ENCODE data around the gene NOS1AP. TPM values are rescaled to one million over a fixed set of nuclear protein-coding genes. Genes with fewer than 3 reads are reported as not detected.

Gene NOS1AP
- total and polyA plus RNA-seq, 2 donors (not counting 3 experiments of a cell fraction or from before 2014, with no cell fraction given): 1.3 to 5.4 TPM

GRCh38 chr1:162381941-162382750 is 312.7 kb downstream of the NOS1AP start:
- Histone ChIP-seq H3K4me3 (replicated peaks in 1 of 3; ENCODE audit: insufficient read depth in 1 of 3, low read depth in 1 of 3, low read length in 3 of 3) (no peak overlapping the region), H3K79me2 (ENCODE audit: control insufficient read depth, insufficient read depth, low read length) (no peaks in the 10 kb centered on the region), H3K9ac (replicated peaks; ENCODE audit: extremely low read depth, insufficient read depth, low read length) (no peak overlapping the region), H4K20me1 (replicated peaks; ENCODE audit: control insufficient read depth, extremely low read depth, insufficient read depth, low read length) (no peaks in the 10 kb centered on the region), H3K27ac (ENCODE audit: insufficient read depth, low read depth, low read length) (no peak overlapping the region), H2AFZ (ENCODE audit: low read depth, low read length) (no peak overlapping the region), H3K9me1 (replicated peaks; ENCODE audit: control insufficient read depth, extremely low read depth, insufficient read depth, low read length) (no peaks in the 10 kb centered on the region), H3K36me3 (ENCODE audit: control insufficient read depth in 2 of 2, extremely low read depth in 1 of 2, insufficient read depth in 2 of 2, low read length in 2 of 2) (peaks cover 0 to 3% of the 10 kb centered on the region in 2 experiments), H3K9me3 (replicated peaks; ENCODE audit: control insufficient read depth, insufficient read depth, low read length) (no peaks in the 10 kb centered on the region), H3K4me2 (ENCODE audit: insufficient read depth, low read length) (no peak overlapping the region), H3K4me1 (ENCODE audit: control insufficient read depth, extremely low read depth, insufficient read depth, low read length) (no peaks in the 10 kb centered on the region), H3K27me3 (ENCODE audit: control insufficient read depth in 2 of 2, insufficient read depth in 2 of 2, low read length in 2 of 2) (no peaks in the 10 kb centered on the region)
- dilution Hi-C loops (cut with MboI; ENCODE audit: extremely low pct_ligation_motif_present, low sequenced_read_pairs) (no loop called here), intact Hi-C loops (cut with micrococcal nuclease) (no loop called here)
- DNase-seq (ENCODE audit: low read depth, low spot score) (no peak), FAIRE-seq (no peak)
- ChIA-PET CTCF (interaction anchor here (0.9 to 2.2 kb wide), 7 partner anchors 10 to 326 kb away, joined by 3 to 14 read pairs (median 4); no protein-coding TSS in a partner anchor), POLR2A (no interaction called here)
- TF ChIP-seq EZH2 (IDR thresholded peaks at IDR 0.05; ENCODE audit: borderline replicate concordance, low read depth, low read length, severe bottlenecking) (no peak), MAX (IDR thresholded peaks at IDR 0.05; ENCODE audit: insufficient read depth, insufficient read length) (no peak), POLR2A (IDR thresholded peaks at IDR 0.05; ENCODE audit: low read depth, low read length) (no peak), GATA2 (IDR thresholded peaks at IDR 0.05; ENCODE audit: insufficient read depth, insufficient read length, low read depth, low read length) (no peak), MYC (IDR thresholded peaks at IDR 0.05; ENCODE audit: low read depth, low read length) (no peak), FOS (IDR thresholded peaks at IDR 0.05; ENCODE audit: borderline replicate concordance, insufficient read depth, low read length) (no peak), POLR2AphosphoS5 (IDR thresholded peaks at IDR 0.05; ENCODE audit: insufficient read depth, low read depth, low read length) (no peak), CTCF (IDR thresholded peaks at IDR 0.05; ENCODE audit: extremely low read depth in 1 of 2, insufficient read depth in 1 of 2, low read depth in 1 of 2, low read length in 2 of 2) (no peak), JUN (IDR thresholded peaks at IDR 0.05; ENCODE audit: borderline replicate concordance, insufficient read depth, insufficient read length, low read depth) (no peak)
- no TSS peak for BruUV-seq (replicated peaks)
